Bronchial smooth muscle cell (primary cell): ENCODE data around the gene XKR3. TPM values are rescaled to one million over a fixed set of nuclear protein-coding genes. Genes with fewer than 3 reads are reported as not detected.

ENCODE experiments used
- total RNA-seq: library from RNA; depleted of rRNA; stranded (reverse); fragments of >200 nt; gene quantifications from 2 replicates; pipeline ENCODE4 v1.2.1, GENCODE V29; 2014

The XKR3 gene
- total RNA-seq: not detected in 2 replicates

DNA sequence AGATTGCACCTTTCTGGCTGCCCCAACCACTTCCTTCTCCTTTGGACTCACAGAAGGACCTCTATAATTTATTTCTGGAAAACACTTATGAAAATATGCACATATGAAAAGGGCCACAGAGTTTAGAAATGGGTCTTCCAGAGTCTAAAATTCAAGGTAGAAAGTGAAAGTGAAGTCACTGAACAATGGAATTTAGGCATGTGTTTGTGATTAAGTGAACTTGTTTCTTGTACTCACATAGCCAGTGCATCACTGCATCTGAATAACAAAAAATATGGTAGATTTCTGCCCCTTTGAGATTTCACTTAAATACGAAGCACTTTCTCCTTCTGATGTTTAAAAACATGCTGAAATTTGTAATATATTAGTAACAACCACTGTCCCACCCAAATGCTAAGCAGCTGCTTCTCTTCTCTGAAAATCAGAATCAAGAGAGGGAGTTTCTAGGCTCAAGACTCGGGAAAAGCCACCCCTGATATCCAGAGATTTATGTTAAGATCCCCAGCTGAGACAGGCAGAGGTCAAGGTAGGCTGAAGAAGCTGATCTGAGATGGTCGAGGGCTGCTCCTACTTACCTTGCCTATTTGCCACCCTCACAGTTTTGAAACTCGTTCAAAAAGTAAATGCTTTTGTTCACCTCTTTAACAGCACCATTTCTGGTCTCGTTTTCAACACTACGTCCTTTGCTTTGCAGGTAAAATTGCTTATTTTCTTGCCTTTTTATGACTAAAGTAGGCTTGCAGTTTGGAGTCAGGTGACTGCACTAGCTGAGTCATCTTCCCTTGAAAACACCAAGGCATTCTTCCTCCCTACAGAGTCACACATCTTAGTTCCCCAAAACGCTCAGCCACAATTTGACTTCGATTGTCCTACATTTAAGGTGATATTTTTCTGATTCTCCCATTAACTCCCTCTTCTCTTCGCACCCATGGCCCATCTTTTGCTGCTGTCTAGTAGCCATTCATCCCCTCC, at the start of gene XKR3:
TSS of gene XKR3 (minus strand) at position 696 of the 972 bp plus-strand sequence. CDS start 17,338 bp downstream, outside the sequence.

Other genes starting within 250 kb of the XKR3 start
- gene CCT8L2, start 232.6 kb downstream of the XKR3 start, total RNA-seq: not detected in 2 replicates
- not detected in 2 replicates for gene GAB4, start 182.8 kb upstream of the XKR3 start, total RNA-seq